ACC112 (cell line): Measurements from ENCODE around the gene LGR5.

Experiments
- H2AFZ ChIP-seq: fragments of 200-600 bp; sonication (generic); one replicate; pipeline ENCODE4 v1.6.0; 2017; ENCODE audit warnings: antibody characterized with exemption, low read length; ENCODE audit not compliant: unreplicated experiment
- H3K27ac ChIP-seq: fragments of 200-600 bp; sonication (generic); 2 replicates; pipeline ENCODE4 v1.5.1; 2014; ENCODE audit warnings: low read depth, mild to moderate bottlenecking, antibody characterized with exemption, low read length, moderate library complexity
- H3K27me3 ChIP-seq: fragments of 200-600 bp; sonication (generic); 2 replicates; pipeline ENCODE4 v1.6.1; 2014; ENCODE audit warnings: mild to moderate bottlenecking, antibody characterized with exemption, low read length, moderate library complexity, mixed read lengths; ENCODE audit not compliant: insufficient read depth
- H3K36me3 ChIP-seq: fragments of 200-600 bp; sonication (generic); 2 replicates; pipeline ENCODE4 v1.6.1; 2016; ENCODE audit warnings: mild to moderate bottlenecking, antibody characterized with exemption, low read length, moderate library complexity, mixed read lengths; ENCODE audit not compliant: insufficient read depth
- H3K4me1 ChIP-seq: fragments of 200-600 bp; sonication (generic); one replicate; pipeline ENCODE4 v1.6.1; 2016; ENCODE audit warnings: low read length, mixed read lengths; ENCODE audit not compliant: insufficient read depth, unreplicated experiment, control insufficient read depth
- H3K4me3 ChIP-seq: fragments of 200-600 bp; sonication (generic); 2 replicates; pipeline ENCODE4 v1.5.1; 2014; ENCODE audit warnings: mild to moderate bottlenecking, low read depth, low read length
- H3K79me2 ChIP-seq: fragments of 200-600 bp; sonication (generic); one replicate; pipeline ENCODE4 v1.6.0; 2016; ENCODE audit warnings: low read length; ENCODE audit not compliant: control insufficient read depth, unreplicated experiment, insufficient read depth

Gene LGR5

GRCh38 chr12:71439613-71440344, at the start of gene LGR5:
Gene LGR5, plus strand, starts transcription at chr12:71439798. Its CDS starts 283 bp downstream, at chr12:71440081.
- peaks cover 77% of the 10 kb centered on the region for H3K27me3 ChIP-seq
- no peaks in the 10 kb centered on the region for H3K79me2 ChIP-seq
- peaks cover 4% of the 10 kb centered on the region for H3K4me1 ChIP-seq
- peak within 1 kb of the TSS; percentile 34 for H2AFZ ChIP-seq
- H3K27ac ChIP-seq, result no peak within 1 kb of the TSS
- peak within 1 kb of the TSS; percentile 62 for H3K4me3 ChIP-seq
- no peaks in the 10 kb centered on the region for H3K36me3 ChIP-seq

GRCh38 chr12:71392521-71393145, 47.0 kb upstream of the LGR5 start:
- H3K36me3 ChIP-seq, result no peaks in the 10 kb centered on the region
- peak overlapping the region; percentile 55 for H2AFZ ChIP-seq

GRCh38 chr12:71393625-71394024, 46.0 kb upstream of the LGR5 start:
- peaks cover 9% of the 10 kb centered on the region for H3K4me1 ChIP-seq
- H3K27ac ChIP-seq, result no peak overlapping the region
- no peaks in the 10 kb centered on the region for H3K36me3 ChIP-seq
- H3K4me3 ChIP-seq, result no peak overlapping the region
- H2AFZ ChIP-seq, result no peak overlapping the region
- H3K79me2 ChIP-seq, result no peaks in the 10 kb centered on the region
- H3K27me3 ChIP-seq, result no peaks in the 10 kb centered on the region

More at GRCh38 chr12:71392521-71393145, 47.0 kb upstream of the LGR5 start:
- H3K4me3 ChIP-seq, result no peak overlapping the region
- peaks cover 5% of the 10 kb centered on the region for H3K4me1 ChIP-seq
- no peaks in the 10 kb centered on the region for H3K79me2 ChIP-seq
- no peak overlapping the region for H3K27ac ChIP-seq
- no peaks in the 10 kb centered on the region for H3K27me3 ChIP-seq

GRCh38 chr12:71397433-71397954, 42.1 kb upstream of the LGR5 start:
- peaks cover 9% of the 10 kb centered on the region for H3K4me1 ChIP-seq
- no peaks in the 10 kb centered on the region for H3K27me3 ChIP-seq
- no peaks in the 10 kb centered on the region for H3K36me3 ChIP-seq
- H3K79me2 ChIP-seq, result no peaks in the 10 kb centered on the region
- no peak overlapping the region for H3K4me3 ChIP-seq
- H3K27ac ChIP-seq, result no peak overlapping the region
- peak overlapping the region; percentile 7 for H2AFZ ChIP-seq

- peaks cover 9% of the 10 kb centered on the region for H3K4me1 ChIP-seq
- H3K4me3 ChIP-seq, result no peak overlapping the region
- H2AFZ ChIP-seq, result no peak overlapping the region
- H3K27me3 ChIP-seq, result no peaks in the 10 kb centered on the region
- no peaks in the 10 kb centered on the region for H3K79me2 ChIP-seq
- no peak overlapping the region for H3K27ac ChIP-seq
- no peaks in the 10 kb centered on the region for H3K36me3 ChIP-seq
These were observed 40.4 kb upstream of the LGR5 start for GRCh38 chr12:71399197-71399596.

- Histone ChIP-seq H2AFZ (no peak overlapping the region), H3K27me3 (no peaks in the 10 kb centered on the region), H3K27ac (no peak overlapping the region), H3K4me1 (peaks cover 9% of the 10 kb centered on the region), H3K79me2 (no peaks in the 10 kb centered on the region), H3K36me3 (no peaks in the 10 kb centered on the region), H3K4me3 (no peak overlapping the region)
These were observed 39.1 kb upstream of the LGR5 start for GRCh38 chr12:71400481-71400880.

GRCh38 chr12:71405884-71406283, 33.7 kb upstream of the LGR5 start:
- H3K4me1 ChIP-seq, result no peaks in the 10 kb centered on the region
- H3K27ac ChIP-seq, result no peak overlapping the region
- H2AFZ ChIP-seq, result no peak overlapping the region
- H3K79me2 ChIP-seq, result no peaks in the 10 kb centered on the region
- H3K36me3 ChIP-seq, result no peaks in the 10 kb centered on the region
- no peaks in the 10 kb centered on the region for H3K27me3 ChIP-seq
- no peak overlapping the region for H3K4me3 ChIP-seq

GRCh38 chr12:71407732-71408131, 31.9 kb upstream of the LGR5 start:
- Histone ChIP-seq H2AFZ (no peak overlapping the region), H3K4me1 (no peaks in the 10 kb centered on the region), H3K27me3 (no peaks in the 10 kb centered on the region), H3K36me3 (no peaks in the 10 kb centered on the region), H3K79me2 (no peaks in the 10 kb centered on the region), H3K27ac (no peak overlapping the region), H3K4me3 (no peak overlapping the region)

GRCh38 chr12:71410844-71411243, 28.8 kb upstream of the LGR5 start:
- Histone ChIP-seq H3K79me2 (no peaks in the 10 kb centered on the region), H3K27me3 (no peaks in the 10 kb centered on the region), H3K4me3 (no peak overlapping the region)

GRCh38 chr12:71411635-71412034, 28.0 kb upstream of the LGR5 start:
- Histone ChIP-seq H3K4me1 (no peaks in the 10 kb centered on the region), H3K27ac (no peak overlapping the region), H3K36me3 (no peaks in the 10 kb centered on the region)

More at GRCh38 chr12:71410844-71411243, 28.8 kb upstream of the LGR5 start:
- no peaks in the 10 kb centered on the region for H3K36me3 ChIP-seq
- no peak overlapping the region for H3K27ac ChIP-seq
- H2AFZ ChIP-seq, result no peak overlapping the region
- H3K4me1 ChIP-seq, result no peaks in the 10 kb centered on the region

More at GRCh38 chr12:71411635-71412034, 28.0 kb upstream of the LGR5 start:
- Histone ChIP-seq H2AFZ (no peak overlapping the region), H3K79me2 (no peaks in the 10 kb centered on the region), H3K27me3 (no peaks in the 10 kb centered on the region), H3K4me3 (no peak overlapping the region)
